GM19452 (cell line): ENCODE results near the gene TRIM5.
"Not testable (repeated sequence)": the region's sequence is repeated elsewhere in the genome, so short reads cannot be mapped to it uniquely, and the experiment has no call there.

Experiments
- ATAC-seq: cut with Tn5 transposase; IDR thresholded peaks from one replicate; pipeline ENCODE4 v1.9.1; 2021; ENCODE audit not compliant: unreplicated experiment

The TRIM5 gene

GRCh38 chr11:5684646-5685362, at the start of gene TRIM5:
Gene TRIM5 (minus strand): TSS chr11:5685074. CDS start chr11:5680177, 4,897 bp downstream.
- ATAC-seq: peak; percentile 67

GRCh38 chr11:5727691-5728090, 42.8 kb upstream of the TRIM5 start:
- no peak for ATAC-seq

- ATAC-seq: no peak
These were observed 41.5 kb upstream of the TRIM5 start for GRCh38 chr11:5726351-5726750.

GRCh38 chr11:5722622-5723021, 37.7 kb upstream of the TRIM5 start:
- no peak for ATAC-seq

- ATAC-seq: no peak
These were observed 35.0 kb upstream of the TRIM5 start for GRCh38 chr11:5719703-5720495.

- not testable (repeated sequence) for ATAC-seq
These were observed 31.6 kb upstream of the TRIM5 start for GRCh38 chr11:5716518-5716917.

- no peak for ATAC-seq
These were observed 28.8 kb upstream of the TRIM5 start for GRCh38 chr11:5713695-5714094.

GRCh38 chr11:5712507-5712906, 27.6 kb upstream of the TRIM5 start:
- ATAC-seq: no peak

- ATAC-seq: no peak
These were observed 20.8 kb upstream of the TRIM5 start for GRCh38 chr11:5705688-5706087.

- ATAC-seq: peak; percentile 74
These were observed 19.1 kb upstream of the TRIM5 start for GRCh38 chr11:5703741-5704536.

- ATAC-seq: no peak
These were observed 16.2 kb upstream of the TRIM5 start for GRCh38 chr11:5701055-5701577.

GRCh38 chr11:5700421-5701054, 15.7 kb upstream of the TRIM5 start:
- ATAC-seq: no peak

- ATAC-seq: no peak
These were observed 13.4 kb upstream of the TRIM5 start for GRCh38 chr11:5698281-5698680.

GRCh38 chr11:5696210-5696609, 11.3 kb upstream of the TRIM5 start:
- ATAC-seq: no peak

- no peak for ATAC-seq
These were observed 10.7 kb upstream of the TRIM5 start for GRCh38 chr11:5695580-5695979.

- no peak for ATAC-seq
These were observed 9.8 kb upstream of the TRIM5 start for GRCh38 chr11:5694642-5695041.

- no peak for ATAC-seq
These were observed 7.1 kb upstream of the TRIM5 start for GRCh38 chr11:5691964-5692361.

- ATAC-seq: not testable (repeated sequence)
These were observed 6.5 kb upstream of the TRIM5 start for GRCh38 chr11:5691238-5691963.

GRCh38 chr11:5690736-5691135, 5.9 kb upstream of the TRIM5 start:
- ATAC-seq: no peak

GRCh38 chr11:5690216-5690615, 5.3 kb upstream of the TRIM5 start:
- ATAC-seq: no peak
